ENCODE results near the gene EYA3.
"Not testable (repeated sequence)": the region's sequence is repeated elsewhere in the genome, so short reads cannot be mapped to it uniquely, and the experiment has no call there.

The EYA3 gene

GRCh38 chr1:28027238-28027637, 61.2 kb downstream of the EYA3 start:
- DNase-seq: no peak

- DNase-seq: no peak
These were observed 62.1 kb downstream of the EYA3 start for GRCh38 chr1:28026329-28026728.

GRCh38 chr1:28021064-28021463, 67.3 kb downstream of the EYA3 start:
- DNase-seq: no peak

- no peak for DNase-seq
These were observed 77.4 kb downstream of the EYA3 start for GRCh38 chr1:28010969-28011368.

- DNase-seq: not testable (repeated sequence)
These were observed 85.3 kb downstream of the EYA3 start for GRCh38 chr1:28003117-28003516.

GRCh38 chr1:28002600-28002999, 85.8 kb downstream of the EYA3 start:
- DNase-seq: no peak

- DNase-seq: no peak
These were observed 89.4 kb downstream of the EYA3 start for GRCh38 chr1:27999055-27999454.

GRCh38 chr1:27994526-27994925, 93.9 kb downstream of the EYA3 start:
- not testable (repeated sequence) for DNase-seq

- no peak for DNase-seq
These were observed 94.3 kb downstream of the EYA3 start for GRCh38 chr1:27994060-27994459.

- no peak for DNase-seq
These were observed 95.2 kb downstream of the EYA3 start for GRCh38 chr1:27993241-27993640.

- DNase-seq: no peak
These were observed 96.1 kb downstream of the EYA3 start for GRCh38 chr1:27992276-27992675.

GRCh38 chr1:27990920-27991537, 97.4 kb downstream of the EYA3 start:
- DNase-seq: no peak

GRCh38 chr1:27981145-27981544, 107.3 kb downstream of the EYA3 start:
- DNase-seq: no peak

- no peak for DNase-seq
These were observed 108.1 kb downstream of the EYA3 start for GRCh38 chr1:27980216-27980845.

- no peak for DNase-seq
These were observed 108.6 kb downstream of the EYA3 start for GRCh38 chr1:27979859-27980201.

GRCh38 chr1:27979151-27979858, 109.1 kb downstream of the EYA3 start:
- DNase-seq: no peak

GRCh38 chr1:27974417-27974781, 114.0 kb downstream of the EYA3 start:
- no peak for DNase-seq

- no peak for DNase-seq
These were observed 114.5 kb downstream of the EYA3 start for GRCh38 chr1:27973771-27974416.

GRCh38 chr1:27972141-27972540, 116.3 kb downstream of the EYA3 start:
- DNase-seq: no peak

- DNase-seq: no peak
These were observed 116.7 kb downstream of the EYA3 start for GRCh38 chr1:27971674-27972073.

GRCh38 chr1:27970401-27970800, 118.0 kb downstream of the EYA3 start:
- DNase-seq: no peak

GRCh38 chr1:27968692-27969091, 119.7 kb downstream of the EYA3 start:
- no peak for DNase-seq

GRCh38 chr1:27967884-27968466, 120.4 kb downstream of the EYA3 start:
- DNase-seq: no peak

Measured in 8988T (cell line).